HTR-8/SVneo (cell line): Measurements from ENCODE around the gene MEI4.
"Not testable (repeated sequence)": the region's sequence is repeated elsewhere in the genome, so short reads cannot be mapped to it uniquely, and the experiment has no call there.

Experiments used
- DNase-seq: peaks from one replicate; pipeline ENCODE4 v3.0.0; 2011; ENCODE audit warnings: low spot score, mixed read lengths; ENCODE audit not compliant: insufficient read length
- FAIRE-seq: peaks from 2 replicates; lab custom pipeline; 2011; peaks lifted over from hg19 to GRCh38; lab: Jason Lieb, UNC

MEI4 gene, protein sequence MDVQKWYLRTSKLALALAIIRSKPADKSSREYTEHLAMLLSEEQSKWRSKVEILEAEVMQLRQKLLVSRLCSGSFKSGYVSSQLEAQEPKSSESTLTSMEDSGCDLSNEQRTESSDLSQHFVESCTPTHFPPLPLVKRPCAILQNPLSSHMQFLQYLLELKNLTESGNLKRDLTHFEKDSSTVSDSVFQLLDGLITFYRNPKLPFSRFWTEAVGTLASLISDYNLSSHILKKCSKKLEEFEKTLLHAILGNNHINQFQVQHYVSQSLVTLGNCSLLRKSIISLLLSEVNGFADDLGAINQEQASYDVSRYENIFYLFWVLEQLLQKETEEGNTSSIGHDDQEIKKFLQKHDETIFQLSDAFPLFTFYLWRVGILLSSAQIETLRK

DNA sequence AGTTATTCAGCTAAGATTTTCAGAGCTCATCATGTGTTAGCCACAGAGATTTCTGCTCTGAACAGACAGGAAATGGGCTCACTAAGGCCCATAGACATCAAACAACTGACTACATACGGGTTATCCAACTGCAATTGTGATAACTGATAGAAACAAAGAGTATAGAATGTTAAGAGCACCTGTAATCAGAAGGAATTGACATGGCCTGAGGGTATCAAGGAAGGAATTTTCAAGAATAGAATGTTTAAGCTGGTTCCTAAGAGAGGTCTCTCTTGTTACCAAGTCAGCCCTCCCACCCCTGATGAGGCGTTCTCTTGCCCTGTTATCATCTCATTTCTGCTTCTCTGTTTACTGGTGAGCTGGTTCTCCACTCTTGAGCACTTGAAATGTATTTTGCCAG is at the start of gene MEI4:
Gene MEI4 (plus strand): TSS at position 301 of the 400 bp plus-strand sequence. CDS start 37,633 bp downstream, outside the sequence.
- no peak for FAIRE-seq
- DNase-seq, result no peak

DNA sequence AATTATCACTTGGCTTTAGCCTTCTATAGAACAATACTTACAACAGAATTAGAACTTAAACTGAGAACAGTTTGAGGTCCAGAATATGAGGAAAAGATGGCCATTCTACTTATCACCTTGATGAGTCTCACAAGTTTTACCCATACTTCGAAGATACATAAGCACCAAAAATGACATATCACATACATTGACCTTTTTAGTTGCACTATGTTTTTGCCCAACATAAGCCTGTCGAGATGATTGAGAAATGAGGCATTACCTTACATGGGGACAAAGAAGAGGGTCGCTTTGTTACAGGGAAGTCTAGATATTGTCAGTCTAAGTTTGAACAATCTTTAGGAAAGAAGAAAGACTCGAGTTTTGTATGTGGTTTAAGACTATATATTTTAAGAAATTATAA is 48.4 kb upstream of the MEI4 start:
- FAIRE-seq (no peak), DNase-seq (no peak)

- FAIRE-seq (no peak), DNase-seq (no peak)
Measured at GRCh38 chr6:77607004-77607403, 45.8 kb upstream of the MEI4 start.

DNA sequence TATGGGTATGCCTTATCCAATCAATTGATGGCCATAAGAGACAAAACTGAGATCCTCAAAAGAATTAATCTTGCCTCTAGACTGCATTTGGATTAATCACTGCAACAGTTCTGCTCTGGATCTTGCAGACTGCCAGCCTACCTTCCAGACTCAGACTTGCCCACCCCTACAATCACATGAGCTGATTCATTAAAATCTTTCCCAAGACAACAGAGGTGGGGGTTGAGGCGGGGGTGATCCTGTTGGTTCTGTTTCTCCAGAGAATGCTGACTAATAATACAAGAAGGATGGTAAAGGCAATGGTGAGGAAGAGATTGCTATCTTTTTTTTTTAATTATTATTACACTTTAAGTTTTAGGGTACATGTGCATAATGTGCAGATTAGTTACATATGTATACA is 43.7 kb upstream of the MEI4 start:
- FAIRE-seq (no peak), DNase-seq (no peak)

DNA sequence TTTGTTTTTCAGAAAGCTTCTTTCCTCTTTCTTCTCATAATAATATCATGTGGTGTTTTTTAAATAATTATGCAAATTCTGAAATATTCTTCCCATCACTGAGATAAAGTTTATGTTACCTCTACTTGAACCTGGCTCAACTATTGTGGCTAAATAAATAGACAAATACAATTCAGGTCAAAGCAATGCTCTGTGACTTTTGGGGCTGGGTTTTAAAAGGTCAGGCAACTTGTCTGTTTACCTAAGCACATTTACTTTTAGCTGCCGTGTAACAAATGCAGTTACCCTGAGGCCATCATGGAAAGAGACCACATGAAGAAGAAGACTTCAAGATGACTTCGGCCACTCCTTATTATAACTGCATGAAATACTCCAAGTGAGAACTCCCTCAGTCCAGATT is 33.7 kb upstream of the MEI4 start:
- no peak for DNase-seq
- FAIRE-seq, result no peak

DNA sequence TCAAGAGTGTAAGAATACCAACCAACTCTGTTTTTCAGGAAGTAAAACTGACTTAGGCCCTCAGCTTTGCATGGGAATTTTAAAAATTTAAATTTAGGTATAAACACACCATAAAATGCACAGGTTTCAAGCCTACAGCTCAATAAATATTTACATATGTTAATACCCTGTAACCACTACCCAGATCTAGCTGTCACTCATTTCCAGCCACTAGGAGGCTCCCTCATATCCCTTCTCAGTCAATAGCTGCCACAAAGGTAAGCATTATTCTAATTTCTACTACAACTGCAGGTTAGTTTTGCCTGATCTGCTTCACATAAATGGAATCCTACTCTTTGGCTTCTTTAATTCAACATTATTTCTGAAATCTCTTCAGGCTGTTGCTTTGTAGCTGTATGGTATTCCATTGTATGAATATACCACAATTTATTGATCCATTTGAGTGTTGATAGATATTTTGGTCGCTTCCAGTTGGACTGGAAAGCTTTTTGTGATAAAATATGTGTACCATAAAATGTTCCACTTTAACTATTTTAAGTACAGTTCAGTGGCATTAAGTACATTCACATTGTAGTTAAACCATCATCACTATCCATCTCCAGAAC is 32.5 kb upstream of the MEI4 start:
- FAIRE-seq (no peak), DNase-seq (no peak)

DNA sequence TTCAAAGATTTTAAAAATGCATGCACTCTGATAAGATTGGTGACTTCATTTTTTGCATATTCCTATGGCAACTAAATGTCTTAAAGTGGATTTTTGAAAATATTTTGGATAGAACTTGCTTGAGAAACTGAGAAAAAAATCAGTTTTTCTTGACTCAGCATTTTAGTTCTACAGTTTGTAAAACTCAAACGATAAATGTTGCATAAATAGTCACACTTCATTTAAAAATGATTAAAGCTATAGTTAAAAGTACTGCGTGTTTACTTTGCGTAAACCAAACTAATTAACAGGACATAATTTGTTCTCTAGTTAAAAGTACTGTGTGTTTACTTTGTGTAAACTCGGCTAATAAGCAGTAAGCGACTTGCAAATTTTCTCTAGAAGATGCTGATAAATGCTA is 28.3 kb upstream of the MEI4 start:
- FAIRE-seq (no peak), DNase-seq (no peak)

GRCh38 chr6:77626426-77626825 is 26.4 kb upstream of the MEI4 start:
- FAIRE-seq (no peak), DNase-seq (no peak)

- FAIRE-seq (no peak), DNase-seq (no peak)
Measured at GRCh38 chr6:77630014-77630413, 22.8 kb upstream of the MEI4 start.

DNA sequence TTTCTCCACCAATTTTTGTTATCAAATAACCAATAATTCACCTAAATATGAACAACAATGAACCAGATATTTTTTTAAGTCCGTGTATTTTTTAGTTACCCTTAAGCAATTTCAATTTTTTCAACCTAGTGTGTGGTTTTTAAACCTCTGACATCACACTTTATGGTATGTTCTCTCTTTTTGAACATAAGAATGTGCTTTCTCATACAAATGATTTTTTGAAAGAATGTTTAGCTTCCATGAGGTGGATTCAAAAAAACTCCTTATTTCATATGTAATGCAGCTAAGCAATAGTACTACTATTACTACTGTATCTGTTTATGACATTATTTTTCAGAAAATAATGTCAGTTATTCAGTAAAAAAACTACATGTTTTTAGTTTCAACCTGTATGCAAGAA is 19.4 kb upstream of the MEI4 start:
- DNase-seq (no peak), FAIRE-seq (no peak)

DNA sequence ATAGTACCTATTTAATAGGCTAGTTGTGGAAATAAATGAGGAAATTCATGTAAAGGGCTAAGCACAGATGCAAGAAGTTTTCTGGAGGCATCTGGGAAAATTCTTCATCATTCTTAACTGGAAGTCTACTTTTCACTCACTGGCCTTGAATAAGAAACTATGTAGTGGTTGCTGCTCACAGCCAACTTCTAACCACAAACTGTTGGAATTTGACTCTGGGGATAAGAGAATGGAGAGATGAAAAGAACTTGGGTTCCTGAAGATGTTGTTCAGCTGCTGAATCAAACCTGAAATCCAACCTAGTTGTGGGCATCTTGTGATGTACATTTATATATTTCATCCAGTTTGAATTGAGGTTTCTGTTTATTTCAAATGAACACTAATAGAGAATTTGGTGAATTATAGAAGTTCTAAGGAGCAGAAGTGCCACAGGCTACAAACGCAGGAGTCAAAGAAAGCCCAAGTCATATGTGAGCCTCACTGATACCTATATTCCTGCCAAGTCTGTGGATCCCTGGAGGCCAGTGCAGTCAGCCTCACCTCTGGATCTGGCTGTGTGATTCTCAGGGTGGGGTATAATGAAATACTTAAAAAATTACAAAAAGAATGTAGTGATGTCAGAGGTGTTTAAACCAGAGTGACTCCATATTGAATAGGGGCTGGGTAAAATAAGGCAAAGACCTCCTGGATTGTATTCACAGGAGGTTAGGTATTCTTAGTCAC is 18.7 kb upstream of the MEI4 start:
- DNase-seq (no peak), FAIRE-seq (no peak)

DNA sequence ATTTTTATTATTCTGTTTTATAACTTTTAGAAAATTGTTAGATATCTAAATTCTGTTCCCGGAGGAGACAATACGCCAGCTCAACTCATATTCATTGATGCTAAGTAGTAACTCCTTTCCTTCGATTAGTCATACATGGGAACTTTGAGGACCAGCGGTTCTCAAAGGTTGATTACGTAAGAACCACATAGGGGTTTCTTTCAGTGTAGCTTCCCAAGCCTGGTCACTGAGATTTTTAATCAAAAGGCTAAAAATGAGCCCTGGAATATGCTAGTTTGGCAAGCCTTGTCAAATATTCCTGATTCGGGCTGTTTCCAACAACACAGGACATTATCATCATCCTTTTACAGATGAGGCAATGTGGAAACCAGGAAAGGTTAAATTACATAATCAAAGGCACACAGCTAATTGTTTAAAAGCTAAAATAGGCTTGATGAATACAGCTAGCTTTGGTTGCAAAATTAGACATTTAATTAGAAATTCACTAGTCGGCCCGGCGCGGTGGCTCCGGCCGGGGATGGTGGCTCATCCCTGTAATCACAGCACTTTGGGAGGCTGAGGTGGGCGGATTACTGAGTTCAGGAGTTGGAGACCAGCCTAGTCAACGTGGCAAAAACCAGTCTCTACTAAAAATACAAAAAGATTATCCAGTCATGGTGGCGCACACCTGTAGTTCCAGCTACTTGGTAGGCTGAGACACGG is 14.6 kb upstream of the MEI4 start:
- FAIRE-seq, result no peak

DNA sequence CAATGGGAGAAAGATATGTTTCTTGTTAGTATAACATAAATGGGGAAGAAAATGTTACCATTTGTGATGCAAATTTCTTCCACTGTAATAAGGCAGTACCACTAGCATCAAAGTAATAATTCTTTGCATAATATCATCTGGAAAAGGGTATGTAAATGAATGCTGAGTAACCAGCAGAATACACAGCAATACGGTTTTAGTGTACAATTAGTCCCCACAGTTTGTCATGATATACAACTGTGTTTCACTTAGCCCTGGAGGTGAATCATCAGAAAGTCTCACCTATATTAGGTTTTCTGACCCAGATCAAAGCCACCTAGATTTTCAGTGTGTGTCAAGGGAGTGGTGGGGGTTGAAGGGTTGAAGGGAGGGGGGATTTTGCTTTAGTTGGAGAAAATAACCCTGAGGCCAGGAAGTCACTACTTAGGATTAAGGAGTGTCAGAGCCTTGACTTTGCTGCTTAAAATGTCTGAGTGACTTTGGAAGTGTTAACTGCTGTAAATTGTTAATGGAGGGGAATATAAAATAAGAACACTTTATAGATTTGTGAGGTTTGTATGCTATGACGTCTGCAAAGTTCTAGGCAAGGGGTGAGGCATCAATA is 8.6 kb upstream of the MEI4 start:
- FAIRE-seq, result no peak
- no peak for DNase-seq

More for the DNA sequence above, 14.6 kb upstream of the MEI4 start:
- no peak for DNase-seq

DNA sequence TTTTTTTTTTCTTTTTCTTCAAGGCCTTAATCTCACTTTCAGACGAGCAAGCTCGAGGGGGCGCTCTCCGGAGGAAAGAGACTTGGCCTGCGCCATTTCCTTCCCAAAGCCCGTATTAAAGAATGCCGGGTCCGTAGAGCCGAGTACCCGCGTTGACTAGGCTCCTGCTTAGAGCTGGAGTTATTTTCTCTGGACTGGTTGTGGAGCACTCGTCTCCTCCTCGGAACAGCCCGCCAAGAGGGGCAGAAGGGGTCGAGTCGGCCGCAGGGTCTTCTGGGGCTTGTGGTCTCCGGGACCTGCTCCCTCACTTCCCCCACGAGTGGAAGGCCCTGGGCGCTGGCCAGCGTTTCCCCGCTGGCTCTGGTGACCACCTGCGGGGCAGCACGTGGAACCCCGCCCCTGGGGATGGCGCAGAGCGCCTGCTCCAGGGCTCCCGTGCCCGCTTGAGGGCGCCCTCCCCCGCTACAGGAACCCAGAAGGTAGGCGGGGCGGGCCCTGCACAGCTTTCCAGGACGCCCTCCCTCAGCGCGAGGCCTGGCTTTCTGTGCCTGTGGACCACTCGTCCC is 2.7 kb upstream of the MEI4 start:
- DNase-seq (no peak), FAIRE-seq (no peak)

DNA sequence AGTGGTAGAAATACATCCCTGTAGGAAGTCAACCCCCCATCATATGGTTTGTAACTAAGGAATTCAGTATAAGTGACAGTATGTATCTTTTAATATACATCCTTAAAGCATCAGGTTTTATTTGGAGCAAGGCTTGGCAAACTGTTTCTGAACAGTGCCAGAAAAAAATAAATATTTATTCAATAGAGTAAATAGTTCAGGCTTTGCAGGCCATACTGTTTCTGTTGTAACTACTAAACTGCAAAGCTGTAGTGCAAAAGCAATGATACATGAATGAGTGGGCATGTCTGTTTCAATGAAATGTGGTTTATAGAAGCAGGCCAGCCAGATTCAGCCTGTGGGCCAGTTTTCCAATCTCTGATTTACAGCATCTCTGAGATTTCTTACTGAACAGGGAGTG is 977 bp downstream of the MEI4 start:
- FAIRE-seq, result no peak
- no peak for DNase-seq

DNA sequence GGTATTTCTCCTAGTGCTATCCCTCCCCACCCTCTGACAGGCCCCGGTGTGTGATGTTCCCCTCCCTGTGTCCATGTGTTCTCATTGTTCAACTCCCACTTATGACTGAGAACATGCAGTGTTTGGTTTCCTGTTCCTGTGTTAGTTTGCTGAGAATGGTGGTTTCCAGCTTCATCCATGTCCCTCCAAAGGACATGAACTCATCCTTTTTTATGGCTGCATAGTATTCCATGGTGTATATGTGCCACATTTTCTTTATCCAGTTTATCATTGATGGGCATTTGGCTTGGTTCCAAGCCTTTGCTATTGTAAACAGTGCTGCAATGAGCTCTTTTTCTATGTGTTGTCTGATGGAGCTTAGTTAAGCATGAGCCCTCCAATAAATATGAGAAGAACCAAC is 2.2 kb downstream of the MEI4 start:
- not testable (repeated sequence) for FAIRE-seq

GRCh38 chr6:77656999-77657764 is 4.3 kb downstream of the MEI4 start:
- no peak for FAIRE-seq
- no peak for DNase-seq

More for the DNA sequence above, 2.2 kb downstream of the MEI4 start:
- not testable (repeated sequence) for DNase-seq

GRCh38 chr6:77666340-77666739 is 13.5 kb downstream of the MEI4 start:
- FAIRE-seq, result no peak
- no peak for DNase-seq

DNA sequence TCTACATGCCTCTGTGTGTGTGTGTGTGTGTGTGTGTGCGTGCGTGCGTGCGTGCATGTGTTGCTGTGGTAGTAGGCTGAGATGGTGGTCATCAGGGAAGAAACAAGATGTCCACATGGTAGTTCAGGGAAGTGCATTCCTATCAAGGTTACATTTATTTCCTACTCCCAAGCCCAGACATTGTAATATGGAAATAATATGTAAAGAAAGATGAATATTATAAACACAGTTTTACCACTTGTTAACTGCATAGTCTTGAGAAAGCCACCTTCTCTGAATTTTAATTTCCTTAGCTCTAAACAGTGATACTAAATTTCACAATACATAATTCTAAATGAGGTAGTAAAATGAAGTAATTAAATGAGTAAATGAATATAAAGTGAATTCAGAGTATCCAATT is 14.0 kb downstream of the MEI4 start:
- FAIRE-seq (no peak), DNase-seq (no peak)
